HL-60/S4 treated with retinoic acid at 250 ng/mL for 4 days and 3 days (cell line): Measurements from ENCODE around the gene IL18RAP.

ENCODE experiments used
- in situ Hi-C: fragments of 300-500 bp; cut with MboI; formaldehyde crosslinking; loops from 2 replicates; pipeline ENCODE4 v1.7.0; 2022; ENCODE audit warnings: low sequenced_read_pairs

IL18RAP gene

GRCh38 chr2:102421890-102422759, 835 bp upstream of the IL18RAP start:
- in situ Hi-C loops = no loop called here

GRCh38 chr2:102423368-102423767, 408 bp downstream of the IL18RAP start:
- in situ Hi-C loops = no loop called here

GRCh38 chr2:102424754-102425153, 1.8 kb downstream of the IL18RAP start:
- in situ Hi-C loops = no loop called here

- in situ Hi-C loops = no loop called here
Measured at GRCh38 chr2:102425441-102426132, 2.6 kb downstream of the IL18RAP start.

- in situ Hi-C loops = no loop called here
Measured at GRCh38 chr2:102427249-102427648, 4.3 kb downstream of the IL18RAP start.

- in situ Hi-C loops = no loop called here
Measured at GRCh38 chr2:102428573-102428972, 5.6 kb downstream of the IL18RAP start.

- in situ Hi-C loops = no loop called here
Measured at GRCh38 chr2:102432386-102432785, 9.4 kb downstream of the IL18RAP start.

GRCh38 chr2:102433973-102434654, 11.2 kb downstream of the IL18RAP start:
- in situ Hi-C loops = no loop called here

- in situ Hi-C loops = no loop called here
Measured at GRCh38 chr2:102434655-102435381, 11.9 kb downstream of the IL18RAP start.

- in situ Hi-C loops = no loop called here
Measured at GRCh38 chr2:102435741-102436140, 12.8 kb downstream of the IL18RAP start.

GRCh38 chr2:102436323-102436722, 13.4 kb downstream of the IL18RAP start:
- in situ Hi-C loops = no loop called here

GRCh38 chr2:102437122-102437521, 14.2 kb downstream of the IL18RAP start:
- in situ Hi-C loops = no loop called here

GRCh38 chr2:102438111-102438510, 15.2 kb downstream of the IL18RAP start:
- in situ Hi-C loops = no loop called here

GRCh38 chr2:102438578-102438977, 15.6 kb downstream of the IL18RAP start:
- in situ Hi-C loops = no loop called here

GRCh38 chr2:102439065-102439695, 16.2 kb downstream of the IL18RAP start:
- in situ Hi-C loops = no loop called here

GRCh38 chr2:102442967-102443828, 20.2 kb downstream of the IL18RAP start:
- in situ Hi-C loops = loop anchor here (10.0 kb wide), 2 partner anchors 198 to 418 kb away; no protein-coding TSS in a partner anchor

GRCh38 chr2:102444233-102444632, 21.3 kb downstream of the IL18RAP start:
- in situ Hi-C loops = loop anchor here (10.0 kb wide), 2 partner anchors 199 to 419 kb away; no protein-coding TSS in a partner anchor

GRCh38 chr2:102446936-102447335, 24.0 kb downstream of the IL18RAP start:
- in situ Hi-C loops = loop anchor here (10.0 kb wide), 2 partner anchors 202 to 422 kb away; no protein-coding TSS in a partner anchor

- in situ Hi-C loops = loop anchor here (10.0 kb wide), 2 partner anchors 205 to 425 kb away; no protein-coding TSS in a partner anchor
Measured at GRCh38 chr2:102449370-102449974, 26.5 kb downstream of the IL18RAP start.
